Activated gamma-delta T cell treated with anti-CD3 and anti-CD28 coated beads, Interleukin-2, amount 50 U/mL, for 16 hours (primary cell): Measurements from ENCODE around the gene PLPPR1.
"Not testable (repeated sequence)": the region's sequence is repeated elsewhere in the genome, so short reads cannot be mapped to it uniquely, and the experiment has no call there.

ENCODE experiments used
- DNase-seq: peaks from one replicate; pipeline ENCODE4 v3.0.0-alpha.2; 2020; ENCODE audit warnings: low read depth

PLPPR1 gene

DNA sequence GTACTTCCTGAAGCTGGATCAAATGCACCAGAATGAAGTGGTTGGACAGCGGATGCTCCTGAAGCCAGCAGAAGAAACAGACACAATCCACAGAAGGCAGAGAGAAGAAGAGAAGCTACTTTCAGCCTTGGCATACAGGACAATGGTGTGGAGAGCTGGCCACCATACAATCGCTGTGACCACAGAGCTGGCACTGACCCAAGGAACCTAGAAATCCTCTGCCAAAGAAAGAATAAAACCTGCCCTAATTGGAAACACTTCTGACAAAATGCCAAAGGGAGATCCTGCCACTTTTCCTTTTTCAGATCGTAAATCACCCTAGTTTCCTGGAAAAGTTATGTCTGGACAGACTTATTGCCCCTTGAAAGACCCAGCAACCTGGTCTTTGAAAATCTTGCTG is 278.5 kb downstream of the PLPPR1 start:
- DNase-seq, result no peak

DNA sequence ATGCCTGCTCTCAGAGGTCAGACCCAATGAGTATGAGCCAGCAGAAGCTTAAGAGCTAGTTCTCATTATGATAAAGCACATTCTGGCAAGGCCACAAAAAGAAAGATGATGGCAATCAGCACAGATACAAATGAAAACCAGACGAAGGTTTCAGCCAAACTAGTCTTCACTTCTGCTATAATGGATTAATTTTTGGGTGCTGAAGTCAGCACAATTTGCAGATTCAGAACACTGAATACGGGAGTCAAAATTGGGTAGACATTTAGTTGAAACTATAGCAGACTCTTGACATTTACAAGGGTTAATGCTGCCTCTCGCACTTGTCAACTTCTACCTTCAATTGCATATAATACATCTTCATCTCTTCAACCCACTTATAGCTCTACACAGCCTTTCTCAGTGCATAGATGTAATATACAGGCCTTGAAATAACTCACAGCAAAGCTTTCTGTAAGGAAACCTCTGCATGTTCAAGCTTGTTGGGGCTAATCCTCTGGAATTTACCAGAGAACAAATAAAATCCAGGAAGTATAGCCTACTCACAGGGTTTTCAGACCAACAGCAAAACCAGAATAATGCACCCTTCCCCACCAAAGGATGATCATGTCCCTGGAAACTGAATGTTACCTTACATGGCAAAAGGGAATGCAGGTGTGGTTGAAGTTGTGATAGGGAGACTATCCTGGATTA is 279.1 kb downstream of the PLPPR1 start:
- DNase-seq, result no peak

GRCh38 chr9:101309139-101309538 is 280.6 kb downstream of the PLPPR1 start:
- no peak for DNase-seq

DNA sequence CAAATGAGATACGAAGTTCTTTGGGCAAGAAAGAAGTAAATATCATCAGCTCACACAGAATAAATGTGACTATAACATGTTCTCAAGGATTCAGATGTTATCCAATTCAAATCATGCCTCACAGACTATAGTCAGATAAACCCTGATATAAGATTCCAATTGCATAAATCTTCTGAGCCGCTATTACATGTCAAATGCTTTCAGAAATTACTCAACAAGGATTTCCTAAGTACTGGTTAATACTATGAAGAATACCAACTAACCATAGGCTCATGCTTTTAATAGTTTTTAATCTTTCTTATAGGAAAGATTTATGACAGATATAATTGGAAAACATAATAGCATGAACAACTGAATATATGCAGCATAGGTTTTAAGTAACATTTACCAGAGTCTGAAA is 282.7 kb downstream of the PLPPR1 start:
- DNase-seq, result no peak

DNA sequence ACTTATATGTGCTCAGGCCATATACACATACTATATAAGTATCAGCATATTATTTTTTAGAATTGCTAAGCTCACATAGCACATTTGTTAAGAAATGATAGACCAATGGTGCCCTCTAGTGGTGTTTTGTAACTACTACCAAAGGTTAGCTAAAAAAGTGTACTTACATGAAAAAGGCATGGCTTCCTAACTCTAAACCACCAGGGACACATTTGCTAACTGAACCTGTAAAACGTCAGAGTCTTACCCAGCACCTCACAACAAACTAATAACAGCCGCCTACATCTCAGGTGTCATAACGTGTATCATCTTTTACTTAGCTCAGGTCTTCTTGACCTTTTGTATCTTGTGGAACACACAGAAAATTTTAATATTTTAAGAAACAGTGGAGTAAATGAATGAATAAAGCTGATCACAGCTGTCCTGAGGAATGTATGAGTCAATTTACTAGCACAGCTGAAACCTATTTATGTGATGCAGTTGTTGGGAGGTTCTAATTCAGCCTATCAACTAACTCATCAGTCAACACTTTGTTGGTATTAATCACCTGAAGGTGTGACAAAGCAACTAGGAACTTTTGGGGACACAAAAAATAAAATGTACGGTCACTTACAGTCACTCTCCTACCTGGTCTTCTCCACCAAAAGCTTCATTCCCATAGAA is 283.4 kb downstream of the PLPPR1 start:
- DNase-seq, result no peak

DNA sequence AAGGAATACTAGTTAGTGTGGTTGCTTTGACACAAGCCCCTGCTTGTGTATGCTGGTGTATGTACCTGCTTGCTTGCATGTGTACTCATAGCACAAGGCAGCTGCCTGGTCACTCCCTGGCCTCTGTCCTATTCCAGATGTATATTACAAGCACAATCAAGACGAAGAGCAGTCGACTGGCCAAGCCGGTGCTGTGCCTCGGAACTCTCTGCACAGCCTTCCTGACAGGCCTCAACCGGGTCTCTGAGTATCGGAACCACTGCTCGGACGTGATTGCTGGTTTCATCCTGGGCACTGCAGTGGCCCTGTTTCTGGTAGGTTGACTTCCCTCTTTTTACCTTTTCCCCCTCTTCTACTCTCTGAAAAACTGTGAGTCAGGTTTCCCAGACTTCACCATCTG is 284.1 kb downstream of the PLPPR1 start:
- no peak for DNase-seq

DNA sequence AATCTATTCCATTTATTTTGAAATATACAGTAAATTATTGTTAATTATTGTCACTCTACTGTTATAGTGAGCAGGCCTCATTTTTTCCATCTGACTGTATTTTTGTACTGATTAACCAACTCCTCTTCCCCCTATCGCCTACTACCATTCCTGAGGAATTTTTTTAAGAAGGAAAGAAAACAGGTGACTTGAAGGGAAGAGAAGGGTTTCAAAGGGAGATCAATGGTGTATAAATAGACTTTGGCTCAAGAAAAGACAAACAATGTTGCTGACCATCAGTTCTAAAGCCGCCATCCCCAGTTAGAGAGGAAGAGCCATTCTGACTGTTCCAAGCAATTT is 286.6 kb downstream of the PLPPR1 start:
- DNase-seq, result no peak

GRCh38 chr9:101317735-101318134 is 289.2 kb downstream of the PLPPR1 start:
- DNase-seq, result no peak

- no peak for DNase-seq
Observed at GRCh38 chr9:101323129-101323528, 294.6 kb downstream of the PLPPR1 start.

- no peak for DNase-seq
Observed at GRCh38 chr9:101324245-101324804, 295.8 kb downstream of the PLPPR1 start.

DNA sequence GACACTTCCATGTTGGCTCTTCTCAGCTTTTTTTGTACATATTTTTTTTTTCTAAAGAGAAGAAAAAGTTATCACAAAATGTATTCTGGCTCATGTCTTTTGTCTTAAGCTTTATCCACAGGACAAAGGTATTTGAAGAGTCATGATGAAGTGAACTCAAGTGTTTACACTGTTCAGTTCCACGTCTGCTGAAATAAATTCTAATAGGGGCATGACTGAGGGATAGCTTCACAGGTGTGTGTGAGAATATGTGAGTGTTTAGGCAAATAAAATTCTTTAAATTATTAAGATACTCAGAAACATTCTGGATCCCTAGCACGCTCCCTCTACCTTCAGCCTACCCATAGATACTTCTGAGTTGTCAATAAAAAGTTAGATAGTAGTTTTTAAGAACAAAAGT is 296.5 kb downstream of the PLPPR1 start:
- no peak for DNase-seq

DNA sequence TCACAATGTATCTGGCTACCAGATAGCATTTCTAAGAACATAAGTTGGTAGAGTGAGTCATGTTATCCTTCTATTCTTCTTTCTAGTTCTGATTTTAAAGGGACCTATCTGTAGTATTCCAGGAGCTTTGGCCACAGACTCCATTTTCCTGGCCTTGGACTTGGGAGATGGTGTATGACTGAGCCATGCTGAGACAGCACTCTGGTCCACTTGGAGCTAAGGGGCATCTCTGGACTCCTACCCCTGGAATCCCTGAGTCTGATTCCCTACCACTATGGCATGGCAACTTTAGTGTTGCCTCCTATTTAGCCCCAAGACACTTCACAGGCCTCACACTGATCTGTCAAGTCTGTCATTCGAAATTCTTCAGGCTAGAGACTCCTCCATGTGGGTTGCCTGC is 297.5 kb downstream of the PLPPR1 start:
- no peak for DNase-seq

- no peak for DNase-seq
Observed at GRCh38 chr9:101326501-101326900, 298.0 kb downstream of the PLPPR1 start.

DNA sequence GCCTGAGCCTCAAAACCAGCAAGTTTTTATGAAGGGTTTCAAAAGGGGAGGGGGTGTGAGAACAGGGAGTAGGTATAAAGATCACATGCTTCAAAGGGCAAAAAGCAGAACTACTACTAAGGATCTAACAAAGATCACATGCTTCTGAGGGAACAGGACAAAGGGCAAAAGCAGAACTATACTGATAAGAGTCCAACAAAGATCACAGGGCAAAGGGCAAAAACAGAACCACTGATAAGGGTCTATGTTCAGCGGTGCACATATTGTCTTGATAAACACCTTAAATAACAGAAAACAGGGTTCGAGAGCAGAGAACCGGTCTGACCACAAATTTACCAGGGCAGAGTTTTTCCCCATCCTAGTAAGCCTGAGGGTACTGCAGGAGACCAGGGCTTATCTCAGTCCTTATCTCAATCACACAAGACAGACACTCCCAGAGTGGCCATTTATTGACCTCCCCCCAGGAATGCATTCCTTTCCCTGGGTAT is 298.9 kb downstream of the PLPPR1 start:
- DNase-seq, result not testable (repeated sequence)

GRCh38 chr9:101332362-101332761 is 303.8 kb downstream of the PLPPR1 start:
- DNase-seq, result no peak

DNA sequence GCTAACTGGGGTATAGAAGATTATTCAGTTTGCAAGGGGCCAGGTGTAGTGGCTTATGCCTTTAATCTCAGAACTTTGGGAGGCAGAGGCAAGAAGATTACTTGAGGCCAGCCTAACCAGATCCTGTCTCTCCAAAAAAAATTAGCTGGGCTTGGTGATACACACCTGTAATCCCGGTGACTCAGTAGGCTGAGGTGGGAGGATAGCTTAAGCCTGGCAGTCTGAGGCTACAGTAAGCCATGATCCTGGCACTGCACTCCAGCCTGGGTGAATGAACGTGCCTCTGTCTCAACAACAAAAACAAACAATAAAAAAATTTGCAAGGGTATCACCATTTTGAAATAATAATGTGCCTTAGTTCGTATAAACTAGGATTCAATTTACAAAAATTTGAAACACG is 305.0 kb downstream of the PLPPR1 start:
- no peak for DNase-seq

- DNase-seq, result no peak
Observed at GRCh38 chr9:101333926-101334702, 305.6 kb downstream of the PLPPR1 start.

DNA sequence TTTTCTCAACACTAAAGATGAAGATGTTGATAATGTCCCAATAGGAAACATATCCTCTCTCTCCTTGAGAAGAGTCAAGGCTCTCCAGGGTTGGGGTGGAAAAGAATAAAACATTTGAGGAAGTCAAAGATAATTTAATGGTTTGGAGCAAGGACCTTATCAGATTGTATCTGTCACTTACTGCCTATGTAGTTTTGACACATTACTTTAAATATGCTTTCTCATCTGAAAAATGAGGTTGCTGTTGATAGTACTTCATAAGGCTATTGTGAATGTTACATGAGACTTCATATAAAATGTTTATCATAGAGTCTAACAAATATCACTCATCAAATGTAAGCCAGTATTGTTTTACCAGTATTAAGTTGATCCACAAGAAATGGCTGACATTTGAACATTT is 307.6 kb downstream of the PLPPR1 start:
- no peak for DNase-seq

DNA sequence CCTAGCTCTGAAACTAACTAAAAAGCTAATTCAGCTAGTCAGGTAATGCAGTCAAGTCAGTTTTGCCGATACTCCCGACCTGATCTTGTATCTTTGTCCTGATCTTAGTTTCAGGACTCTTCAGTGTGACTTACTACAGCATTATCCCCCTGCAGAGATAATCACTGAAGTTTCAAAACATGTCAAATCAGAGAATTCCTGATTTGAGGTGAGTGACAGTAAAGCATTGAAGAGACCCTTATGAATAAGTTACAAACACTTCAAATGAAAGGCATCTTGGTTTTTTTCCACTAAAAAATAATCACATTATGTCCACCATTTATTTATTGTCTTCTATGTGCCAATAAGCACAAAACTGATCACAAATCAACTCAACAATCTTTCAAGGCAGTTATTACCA is 308.7 kb downstream of the PLPPR1 start:
- DNase-seq, result no peak

GRCh38 chr9:101341958-101342357 is 313.4 kb downstream of the PLPPR1 start:
- DNase-seq, result no peak

DNA sequence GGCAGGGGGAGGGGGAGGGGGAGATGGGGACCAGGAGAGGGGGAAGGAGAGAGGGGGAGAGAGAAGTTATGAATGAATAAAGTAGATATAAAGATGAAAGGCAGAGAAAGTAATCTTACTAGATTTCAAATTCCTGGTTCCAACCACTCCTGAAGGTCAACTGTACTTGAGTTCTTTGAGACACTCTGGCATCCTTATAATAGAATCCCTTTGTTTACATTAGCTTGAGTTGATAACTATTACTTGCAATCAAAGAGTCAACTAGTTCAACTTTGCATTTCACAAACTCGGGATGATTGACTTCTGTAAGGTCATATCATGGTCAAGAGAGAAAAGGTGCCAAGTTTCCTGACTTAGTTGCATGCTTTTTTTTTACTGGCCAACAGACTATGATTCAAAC is 314.1 kb downstream of the PLPPR1 start:
- no peak for DNase-seq

GRCh38 chr9:101350285-101350684 is 321.8 kb downstream of the PLPPR1 start:
- no peak for DNase-seq
